ENCODE data around the gene MXD4. TPM values are rescaled to one million over a fixed set of nuclear protein-coding genes. Genes with fewer than 3 reads are reported as not detected.

MXD4 gene
- total and polyA plus RNA-seq, 11 donors: 27.5 to 76.6 (median 35.7) TPM

GRCh38 chr4:2271279-2272025 lies 9.5 kb upstream of the MXD4 start:
- intact Hi-C loops (cut with DNase I): no loop called here
- no peaks in the 10 kb centered on the region for H3K27me3 ChIP-seq
- ATAC-seq (no peak), DNase-seq (peak in 3 of 5 donors; percentile 20 to 51 (median 22))
- H3K4me1 ChIP-seq: peaks cover 0 to 29% (median 11%) of the 10 kb centered on the region in 12 donors
- TF ChIP-seq CTCF (IDR thresholded peaks at IDR 0.05) (no peak), POLR2A (IDR thresholded peaks at IDR 0.05) (no peak)
- WGBS, 4 donors: 86 to 91% (median 89%) methylated on average over 18 to 27 of the region's 27 CpGs
- H3K9me3 ChIP-seq: no peaks in the 10 kb centered on the region
- H3K4me3 ChIP-seq: no peak overlapping the region
- H3K27ac ChIP-seq: no peak overlapping the region
- H3K36me3 ChIP-seq: no peaks in the 10 kb centered on the region

- Histone ChIP-seq H3K27ac (no peak overlapping the region), H3K4me3 (no peak overlapping the region), H3K4me1 (peaks cover 6 to 38% (median 19%) of the 10 kb centered on the region in 12 donors), H3K36me3 (no peaks in the 10 kb centered on the region), H3K27me3 (no peaks in the 10 kb centered on the region), H3K9me3 (no peaks in the 10 kb centered on the region)
- DNase-seq (peak in 3 of 5 donors; percentile 21 to 60 (median 24)), ATAC-seq (no peak)
- TF ChIP-seq POLR2A (IDR thresholded peaks at IDR 0.05) (no peak), CTCF (IDR thresholded peaks at IDR 0.05) (no peak)
- intact Hi-C loops (cut with DNase I): no loop called here
- WGBS, 4 donors: 91 to 94% (median 93%) methylated on average over 30 to 34 of the region's 34 CpGs
Observed at GRCh38 chr4:2270341-2271165, 8.6 kb upstream of the MXD4 start.

- 70 to 74% (median 72%) methylated on average over 10 to 12 of the region's 12 CpGs for WGBS, 4 donors
- no peaks in the 10 kb centered on the region for H3K9me3 ChIP-seq
- no peak for TF ChIP-seq POLR2A (IDR thresholded peaks at IDR 0.05)
- intact Hi-C loops (cut with DNase I): loop anchor here in 4 of 10 donors (5.0 to 10.0 kb wide), 3 partner anchors 145 to 485 kb away; partner anchors contain the start of genes CFAP99 (in 3 of the 4), ZFYVE28 (in 3 of the 4) and TNIP2 (in 1 of the 4)
- no peaks in the 10 kb centered on the region for H3K27me3 ChIP-seq
- H3K36me3 ChIP-seq: no peaks in the 10 kb centered on the region
- ATAC-seq (peak in 1 of 4 donors; percentile 6), DNase-seq (peak in 3 of 5 donors; percentile 14 to 39 (median 17))
- no peak overlapping the region for H3K4me3 ChIP-seq
- no peak overlapping the region for H3K27ac ChIP-seq
- peaks cover 6 to 47% (median 24%) of the 10 kb centered on the region in 12 donors for H3K4me1 ChIP-seq
Observed at GRCh38 chr4:2269618-2270163, 7.8 kb upstream of the MXD4 start.

- no peaks in the 10 kb centered on the region for H3K27me3 ChIP-seq
- ATAC-seq (no peak), DNase-seq (peak in 3 of 5 donors; percentile 22 to 29 (median 26))
- H3K4me1 ChIP-seq: peaks cover 6 to 48% (median 24%) of the 10 kb centered on the region in 12 donors
- no peaks in the 10 kb centered on the region for H3K36me3 ChIP-seq
- TF ChIP-seq POLR2A (IDR thresholded peaks at IDR 0.05) (no peak), CTCF (IDR thresholded peaks at IDR 0.05) (no peak)
- H3K27ac ChIP-seq: no peak overlapping the region
- 12 to 66% (median 62%) methylated on average over 2 to 6 of the region's 6 CpGs for WGBS, 4 donors
- intact Hi-C loops (cut with DNase I): loop anchor here in 4 of 10 donors (5.0 to 10.0 kb wide), 3 partner anchors 146 to 486 kb away; partner anchors contain the start of genes CFAP99 (in 3 of the 4), ZFYVE28 (in 3 of the 4) and TNIP2 (in 1 of the 4)
- no peak overlapping the region for H3K4me3 ChIP-seq
- no peaks in the 10 kb centered on the region for H3K9me3 ChIP-seq
Observed at GRCh38 chr4:2269206-2269531, 7.3 kb upstream of the MXD4 start.

Data from heart left ventricle (tissue), 16 donors.